Measurements from ENCODE around the gene SLX4IP. TPM values are rescaled to one million over a fixed set of nuclear protein-coding genes. Genes with fewer than 3 reads are reported as not detected.
A peak's percentile ranks its signal among the peaks of the same experiment; 100 is the strongest.

SLX4IP gene
- total and polyA plus RNA-seq, 2 donors (not counting 1 experiment from before 2014, with no cell fraction given): 1.9 to 8.1 TPM

DNA sequence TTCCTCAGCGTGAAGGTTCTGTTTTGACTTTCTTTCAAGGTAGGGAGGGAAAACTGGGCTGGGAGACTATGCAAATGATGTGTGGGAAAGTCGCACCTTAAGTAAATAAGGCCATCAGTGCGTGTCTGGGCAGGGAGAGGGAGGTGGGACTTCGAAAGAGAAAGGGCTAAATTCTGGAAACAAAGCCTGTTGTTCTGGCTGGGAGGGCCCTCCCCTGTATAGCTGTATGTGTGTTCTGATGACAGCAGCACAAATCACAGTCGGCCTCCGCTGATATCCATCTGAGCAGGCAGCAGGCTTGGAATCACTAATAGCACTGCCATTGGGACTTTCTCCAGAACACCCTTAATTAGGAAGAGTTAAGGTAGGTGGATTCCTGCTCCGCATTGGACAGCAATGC, 219.5 kb downstream of the SLX4IP start:
- Histone ChIP-seq H3K79me2 (ENCODE audit: control insufficient read depth, insufficient read depth, low read length) (no peaks in the 10 kb centered on the region), H3K9me3 (ENCODE audit: control insufficient read depth, insufficient read depth, low read depth, low read length) (no peaks in the 10 kb centered on the region), H3K4me3 (replicated peaks in 1 of 4; ENCODE audit: control extremely low read depth in 1 of 4, insufficient read depth in 1 of 4, low read depth in 3 of 4, low read length in 4 of 4) (no peak overlapping the region), H3K27me3 (ENCODE audit: control insufficient read depth, insufficient read depth, low read length) (no peaks in the 10 kb centered on the region), H3K9ac (ENCODE audit: insufficient read depth, low read length) (no peak overlapping the region), H3K4me2 (ENCODE audit: extremely low read depth, insufficient read depth, low read length) (peak overlapping the region; percentile 36), H2AFZ (ENCODE audit: low read length) (no peak overlapping the region), H4K20me1 (ENCODE audit: control insufficient read depth, extremely low read depth, insufficient read depth, low read length) (no peaks in the 10 kb centered on the region), H3K27ac (ENCODE audit: insufficient read depth, low read length) (no peak overlapping the region), H3K4me1 (ENCODE audit: control insufficient read depth, extremely low read depth, insufficient read depth, low read length) (peaks cover 23% of the 10 kb centered on the region), H3K36me3 (ENCODE audit: control insufficient read depth, insufficient read depth, low read length) (peaks cover 5% of the 10 kb centered on the region)
- DNase-seq (ENCODE audit: low read depth in 2 of 2): no peak
- no peak for TF ChIP-seq EZH2 (IDR thresholded peaks at IDR 0.05; ENCODE audit: low read length, missing control alignments)
- TF ChIP-seq, protein P1, sequence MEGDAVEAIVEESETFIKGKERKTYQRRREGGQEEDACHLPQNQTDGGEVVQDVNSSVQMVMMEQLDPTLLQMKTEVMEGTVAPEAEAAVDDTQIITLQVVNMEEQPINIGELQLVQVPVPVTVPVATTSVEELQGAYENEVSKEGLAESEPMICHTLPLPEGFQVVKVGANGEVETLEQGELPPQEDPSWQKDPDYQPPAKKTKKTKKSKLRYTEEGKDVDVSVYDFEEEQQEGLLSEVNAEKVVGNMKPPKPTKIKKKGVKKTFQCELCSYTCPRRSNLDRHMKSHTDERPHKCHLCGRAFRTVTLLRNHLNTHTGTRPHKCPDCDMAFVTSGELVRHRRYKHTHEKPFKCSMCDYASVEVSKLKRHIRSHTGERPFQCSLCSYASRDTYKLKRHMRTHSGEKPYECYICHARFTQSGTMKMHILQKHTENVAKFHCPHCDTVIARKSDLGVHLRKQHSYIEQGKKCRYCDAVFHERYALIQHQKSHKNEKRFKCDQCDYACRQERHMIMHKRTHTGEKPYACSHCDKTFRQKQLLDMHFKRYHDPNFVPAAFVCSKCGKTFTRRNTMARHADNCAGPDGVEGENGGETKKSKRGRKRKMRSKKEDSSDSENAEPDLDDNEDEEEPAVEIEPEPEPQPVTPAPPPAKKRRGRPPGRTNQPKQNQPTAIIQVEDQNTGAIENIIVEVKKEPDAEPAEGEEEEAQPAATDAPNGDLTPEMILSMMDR (conservative IDR thresholded peaks at IDR 0.05 in 1 of 2, IDR thresholded peaks at IDR 0.05 in 1 of 2; ENCODE audit: low read depth in 1 of 2, low read length in 2 of 2): no peak

DNA sequence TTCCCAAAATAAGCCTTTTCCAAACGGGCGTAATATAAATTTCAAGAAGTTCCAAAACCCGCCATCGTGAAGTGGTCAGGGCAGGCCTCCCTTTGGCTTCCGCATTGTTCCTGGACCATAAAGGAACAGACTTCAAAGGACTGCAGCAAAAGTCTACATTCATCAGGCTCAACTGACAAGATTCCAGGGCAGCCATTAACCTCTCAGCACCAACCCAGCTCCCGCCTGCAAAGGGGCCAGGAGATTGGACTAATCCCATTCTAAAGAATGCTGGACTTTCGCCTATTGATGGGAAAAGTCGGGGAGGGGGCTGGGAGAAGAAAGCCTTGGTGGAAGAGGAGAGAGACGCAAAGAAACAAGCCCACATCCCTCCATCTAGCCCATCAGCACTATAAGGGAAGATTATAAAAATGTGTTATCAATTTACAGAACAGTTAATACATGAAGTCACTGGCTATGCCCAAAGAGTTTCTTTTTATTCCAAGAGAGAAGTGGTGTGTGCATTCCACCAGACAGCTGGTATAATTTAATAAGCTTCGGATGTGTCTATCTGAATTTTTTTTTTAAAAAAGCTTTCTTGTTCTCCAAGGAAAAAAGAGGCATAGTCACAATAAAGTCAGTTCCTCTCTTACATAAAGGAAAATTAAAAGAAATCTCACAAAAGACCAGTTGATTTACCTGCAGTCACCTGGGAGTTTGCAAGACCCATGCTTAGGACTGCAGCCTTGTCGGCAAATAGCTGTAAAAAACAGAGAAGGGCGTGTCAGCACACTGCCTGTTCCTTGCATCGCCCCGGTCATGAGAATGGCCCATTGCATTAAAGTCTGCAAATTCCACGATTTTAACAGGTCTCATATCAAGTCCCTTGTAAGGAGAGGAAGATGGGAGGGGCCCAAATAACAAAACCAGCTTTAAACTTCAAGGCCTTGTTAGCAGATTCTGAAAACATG, 220.9 kb downstream of the SLX4IP start:
- H3K36me3 ChIP-seq (ENCODE audit: control insufficient read depth, insufficient read depth, low read length): peaks cover 3% of the 10 kb centered on the region
- no peak overlapping the region for H3K4me2 ChIP-seq (ENCODE audit: extremely low read depth, insufficient read depth, low read length)
- no peaks in the 10 kb centered on the region for H3K27me3 ChIP-seq (ENCODE audit: control insufficient read depth, insufficient read depth, low read length)
- H3K4me1 ChIP-seq (ENCODE audit: control insufficient read depth, extremely low read depth, insufficient read depth, low read length): peaks cover 23% of the 10 kb centered on the region
- no peak overlapping the region for H3K4me3 ChIP-seq (replicated peaks in 1 of 4; ENCODE audit: control extremely low read depth in 1 of 4, insufficient read depth in 1 of 4, low read depth in 3 of 4, low read length in 4 of 4)
- no peaks in the 10 kb centered on the region for H3K9me3 ChIP-seq (ENCODE audit: control insufficient read depth, insufficient read depth, low read depth, low read length)
- no peaks in the 10 kb centered on the region for H3K79me2 ChIP-seq (ENCODE audit: control insufficient read depth, insufficient read depth, low read length)
- H3K27ac ChIP-seq (ENCODE audit: insufficient read depth, low read length): no peak overlapping the region
- H2AFZ ChIP-seq (ENCODE audit: low read length): no peak overlapping the region
- no peaks in the 10 kb centered on the region for H4K20me1 ChIP-seq (ENCODE audit: control insufficient read depth, extremely low read depth, insufficient read depth, low read length)
- DNase-seq (ENCODE audit: low read depth in 2 of 2): no peak
- TF ChIP-seq, protein P1 (conservative IDR thresholded peaks at IDR 0.05 in 1 of 2, IDR thresholded peaks at IDR 0.05 in 1 of 2; ENCODE audit: low read depth in 1 of 2, low read length in 2 of 2): no peak
- TF ChIP-seq EZH2 (IDR thresholded peaks at IDR 0.05; ENCODE audit: low read length, missing control alignments): no peak
- H3K9ac ChIP-seq (ENCODE audit: insufficient read depth, low read length): no peak overlapping the region

DNA sequence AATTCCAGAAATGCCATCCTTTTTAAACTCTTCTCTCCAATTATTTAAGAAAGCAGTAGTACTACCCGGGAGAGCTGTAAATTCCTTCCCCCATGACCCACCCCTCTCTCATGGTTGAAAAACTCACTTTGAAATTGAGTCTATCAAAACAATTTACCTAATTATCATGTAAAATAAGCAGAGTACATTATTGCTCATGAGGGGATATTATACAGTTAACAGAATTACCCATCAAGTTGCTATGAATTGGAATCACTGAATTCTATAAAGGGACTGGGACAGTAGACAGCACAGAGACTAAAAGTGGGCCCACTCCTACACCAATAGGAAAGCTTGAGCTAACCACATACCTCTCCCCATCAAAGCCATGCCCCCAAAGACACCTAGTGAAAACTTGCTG, 222.3 kb downstream of the SLX4IP start:
- Histone ChIP-seq H3K27me3 (ENCODE audit: control insufficient read depth, insufficient read depth, low read length) (no peaks in the 10 kb centered on the region), H3K9me3 (ENCODE audit: control insufficient read depth, insufficient read depth, low read depth, low read length) (no peaks in the 10 kb centered on the region), H2AFZ (ENCODE audit: low read length) (no peak overlapping the region), H3K27ac (ENCODE audit: insufficient read depth, low read length) (no peak overlapping the region), H4K20me1 (ENCODE audit: control insufficient read depth, extremely low read depth, insufficient read depth, low read length) (no peaks in the 10 kb centered on the region), H3K4me2 (ENCODE audit: extremely low read depth, insufficient read depth, low read length) (no peak overlapping the region), H3K4me1 (ENCODE audit: control insufficient read depth, extremely low read depth, insufficient read depth, low read length) (peaks cover 17% of the 10 kb centered on the region), H3K9ac (ENCODE audit: insufficient read depth, low read length) (no peak overlapping the region), H3K4me3 (replicated peaks in 1 of 4; ENCODE audit: control extremely low read depth in 1 of 4, insufficient read depth in 1 of 4, low read depth in 3 of 4, low read length in 4 of 4) (no peak overlapping the region), H3K36me3 (ENCODE audit: control insufficient read depth, insufficient read depth, low read length) (peaks cover 2% of the 10 kb centered on the region), H3K79me2 (ENCODE audit: control insufficient read depth, insufficient read depth, low read length) (no peaks in the 10 kb centered on the region)
- DNase-seq (ENCODE audit: low read depth in 2 of 2): no peak
- TF ChIP-seq, protein P1 (conservative IDR thresholded peaks at IDR 0.05 in 1 of 2, IDR thresholded peaks at IDR 0.05 in 1 of 2; ENCODE audit: low read depth in 1 of 2, low read length in 2 of 2): no peak
- no peak for TF ChIP-seq EZH2 (IDR thresholded peaks at IDR 0.05; ENCODE audit: low read length, missing control alignments)
